Measurements from ENCODE around the gene PIAS3.
"Not testable (repeated sequence)": the region's sequence is repeated elsewhere in the genome, so short reads cannot be mapped to it uniquely, and the experiment has no call there.

PIAS3 gene

DNA sequence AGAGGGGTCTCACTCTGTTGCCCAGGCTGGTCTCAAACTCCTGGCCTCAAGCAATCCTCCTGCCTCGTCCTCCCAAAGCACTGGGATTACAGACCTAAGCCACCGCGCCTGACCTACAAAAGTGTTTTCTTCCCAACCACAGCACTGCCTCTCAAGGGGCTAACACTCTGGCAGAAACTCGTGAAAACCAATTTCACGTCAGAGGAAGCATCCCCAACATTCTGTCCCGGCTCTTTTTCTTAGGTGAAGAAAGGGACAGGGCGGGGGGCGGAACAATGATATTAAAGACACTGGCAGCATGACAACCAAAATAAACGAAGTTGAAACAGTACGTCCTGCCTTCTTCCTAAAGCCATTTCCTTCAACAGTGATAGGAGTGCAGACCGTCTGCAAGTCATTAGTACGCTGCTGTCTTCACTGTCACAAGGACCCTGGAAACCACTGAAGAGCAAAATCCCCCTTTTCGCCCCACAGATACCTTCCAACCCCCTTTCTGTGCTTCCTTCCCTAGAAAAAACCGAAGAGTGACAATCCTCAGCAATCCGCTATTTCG is 36.0 kb downstream of the PIAS3 start:
- not testable (repeated sequence) for DNase-seq

DNA sequence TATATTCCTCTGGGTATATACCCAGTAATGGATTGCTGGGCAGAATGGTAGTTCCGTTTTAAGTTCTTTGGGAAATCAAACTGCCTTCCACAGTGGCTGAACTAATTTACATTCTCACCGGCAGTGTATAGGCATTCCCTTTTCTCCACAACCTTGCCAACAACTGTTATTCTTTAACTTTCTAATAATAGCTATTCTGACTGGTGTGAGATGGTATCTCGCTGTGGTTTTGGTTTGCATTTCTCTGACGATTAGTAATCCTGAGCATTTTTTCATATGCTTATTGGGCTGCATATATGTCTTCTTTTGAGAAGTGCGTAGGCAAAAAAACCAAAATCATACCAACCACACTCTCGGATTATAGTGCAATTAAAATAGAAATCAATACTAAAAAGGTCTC is 40.8 kb downstream of the PIAS3 start:
- DNase-seq = not testable (repeated sequence)

DNA sequence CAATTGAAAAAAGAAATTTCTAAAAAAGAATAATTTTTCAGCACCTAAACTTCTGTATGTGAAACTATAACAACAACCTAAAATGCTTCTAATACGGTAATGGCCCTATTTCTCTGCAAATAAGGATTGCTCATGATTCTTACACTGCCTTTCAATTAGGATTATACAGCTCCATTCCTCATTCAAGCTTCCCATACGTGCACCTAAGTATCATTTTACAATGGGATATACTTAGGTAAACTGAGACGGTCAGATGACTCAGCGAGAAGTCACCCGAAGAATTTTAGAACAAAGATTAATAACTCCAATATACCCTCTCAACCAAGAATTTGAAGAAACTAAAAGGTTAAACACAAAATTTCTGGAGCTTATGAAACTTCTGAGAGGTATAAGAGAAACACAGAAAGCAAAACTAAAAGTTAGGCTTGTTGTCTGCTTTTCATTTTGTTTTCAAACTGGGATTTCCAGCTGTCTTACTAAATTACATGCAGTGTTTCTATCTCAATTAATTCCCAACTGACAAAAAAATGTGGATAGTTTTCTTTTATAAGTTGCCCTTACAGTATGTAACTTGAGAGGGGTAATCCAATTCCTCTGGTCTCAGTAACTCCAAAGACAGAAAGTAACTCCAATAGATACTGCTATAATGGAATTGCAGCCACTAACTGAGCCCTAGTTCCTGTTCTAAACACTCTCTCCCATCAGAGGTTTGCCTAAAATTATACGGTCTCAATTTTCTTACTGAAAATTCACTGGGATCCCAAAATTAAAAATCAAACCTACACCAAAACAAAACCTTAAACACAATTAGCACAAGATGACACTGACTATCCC is 45.7 kb downstream of the PIAS3 start:
- not testable (repeated sequence) for DNase-seq

DNA sequence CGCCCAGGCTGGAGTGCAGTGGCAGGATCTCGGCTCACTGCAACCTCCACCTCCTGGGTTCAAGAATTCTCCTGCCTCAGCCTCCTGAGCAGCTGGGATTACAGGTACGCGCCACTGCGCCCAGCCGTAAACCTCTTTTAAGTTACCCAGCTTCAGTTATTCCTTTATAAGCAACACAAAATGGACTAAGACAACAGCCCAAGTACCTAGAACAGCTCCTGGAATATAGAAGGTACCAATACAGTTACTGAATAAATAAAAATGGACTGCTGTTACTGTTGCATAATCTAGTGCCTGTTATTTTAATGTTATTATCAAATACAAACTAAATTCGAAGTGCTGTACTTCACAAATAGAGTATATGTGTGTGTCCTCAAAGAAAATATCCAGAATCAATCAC is 52.0 kb downstream of the PIAS3 start:
- no peak for DNase-seq

DNA sequence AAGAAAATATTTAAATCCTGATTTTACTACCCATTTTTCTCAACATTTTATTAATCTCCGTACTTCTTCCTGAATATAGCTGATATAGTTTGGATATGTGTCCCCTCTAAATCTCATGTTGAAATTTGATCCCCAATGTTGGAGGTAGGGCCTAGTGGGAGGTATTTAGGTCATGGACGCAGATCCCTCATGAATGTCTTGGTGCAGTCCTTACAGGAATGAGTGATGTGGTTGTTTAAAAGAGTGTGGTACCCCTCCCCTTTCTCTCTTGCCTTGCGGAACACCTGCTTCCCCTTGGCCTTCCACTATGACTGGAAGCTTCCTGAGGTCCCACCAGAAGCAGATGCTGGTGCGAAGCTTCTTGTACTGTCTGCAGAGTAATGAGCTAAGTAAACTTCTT is 52.5 kb downstream of the PIAS3 start:
- no peak for DNase-seq

DNA sequence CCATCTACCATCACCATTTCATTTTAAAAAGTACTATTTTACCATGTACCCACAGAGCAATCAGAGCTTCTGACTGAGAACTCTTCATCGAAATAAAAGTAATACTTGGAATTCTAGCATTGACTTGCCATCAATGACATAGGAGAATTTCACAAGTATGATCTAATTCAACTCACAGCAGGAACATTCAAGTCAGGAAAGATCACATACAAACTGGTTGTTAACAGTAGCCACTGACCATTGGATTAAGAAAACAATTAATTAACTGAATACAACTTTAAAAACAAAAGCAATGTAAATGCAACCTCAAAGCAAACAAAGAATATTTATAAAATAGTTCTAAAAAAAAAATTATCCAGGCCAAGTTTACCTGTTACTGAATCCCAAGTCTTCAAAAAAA is 53.8 kb downstream of the PIAS3 start:
- DNase-seq = no peak

DNA sequence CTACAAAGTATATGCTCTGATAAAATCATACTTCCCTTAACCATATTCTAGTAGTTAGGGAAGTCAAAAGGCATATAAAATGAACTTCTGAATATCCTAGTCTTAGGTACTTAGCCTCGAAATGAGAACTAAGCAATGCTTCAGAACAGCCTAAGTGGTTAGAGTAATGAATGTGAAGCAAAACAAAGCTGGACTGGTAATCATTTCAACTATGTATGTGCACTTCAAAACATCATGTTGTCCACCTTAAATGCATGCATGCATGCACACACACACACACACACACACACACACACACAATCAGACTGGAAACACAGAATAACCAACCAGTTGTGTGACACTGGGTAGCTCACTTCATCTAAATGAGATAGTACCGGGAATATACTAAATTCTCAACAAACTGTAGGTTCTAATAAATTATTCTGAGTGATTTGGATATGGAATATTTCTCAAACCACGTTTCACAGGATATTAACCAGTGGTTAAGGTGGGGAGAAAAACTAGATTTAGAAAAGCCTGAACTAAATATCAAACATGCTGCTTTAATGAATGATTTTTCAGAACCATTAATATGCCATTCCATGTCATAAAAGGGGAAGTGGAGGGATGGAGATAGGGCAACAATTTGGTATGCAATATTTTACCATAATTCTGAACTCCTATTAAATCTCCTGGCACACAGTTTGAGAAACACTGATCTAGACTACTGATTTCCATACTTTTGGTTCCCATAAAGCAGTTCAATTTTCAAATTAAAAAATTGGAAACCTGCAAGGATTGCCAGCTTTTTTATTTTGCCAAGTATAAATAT is 54.4 kb downstream of the PIAS3 start:
- no peak for DNase-seq

DNA sequence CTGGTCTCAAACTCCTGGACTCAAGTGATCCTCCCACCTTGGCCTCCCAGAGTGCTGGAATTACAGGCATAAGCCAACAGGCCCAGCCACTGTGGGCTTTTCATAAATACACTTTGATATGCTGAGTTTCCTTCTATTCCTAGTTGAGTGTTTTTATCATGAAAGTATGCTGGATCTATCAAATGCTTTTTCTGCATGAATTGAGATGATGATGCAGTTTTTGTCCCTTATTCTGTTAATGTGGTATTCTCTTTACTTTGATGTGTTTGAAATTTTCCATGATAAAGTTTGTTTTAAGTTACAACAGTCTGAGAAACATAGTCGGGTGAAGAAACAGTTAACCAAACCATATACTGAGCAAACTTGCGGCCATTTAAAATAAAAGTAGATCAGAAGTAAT is 59.1 kb downstream of the PIAS3 start:
- DNase-seq = no peak
